GM19328 (cell line): ENCODE measurements around the gene TGFBR3.

Experiments
- ATAC-seq: cut with Tn5 transposase; IDR thresholded peaks from one replicate; pipeline ENCODE4 v1.9.1; 2021; ENCODE audit warnings: mild to moderate bottlenecking, moderate library complexity; ENCODE audit not compliant: unreplicated experiment

Gene TGFBR3

GRCh38 chr1:91764471-91765115, 121.4 kb downstream of the TGFBR3 start:
- ATAC-seq, result no peak

- no peak for ATAC-seq
These were observed 122.7 kb downstream of the TGFBR3 start for GRCh38 chr1:91763252-91763651.

GRCh38 chr1:91761295-91761721, 124.6 kb downstream of the TGFBR3 start:
- ATAC-seq, result no peak

- ATAC-seq, result no peak
These were observed 125.4 kb downstream of the TGFBR3 start for GRCh38 chr1:91760512-91760911.

- no peak for ATAC-seq
These were observed 126.9 kb downstream of the TGFBR3 start for GRCh38 chr1:91759076-91759475.

GRCh38 chr1:91757763-91758460, 128.0 kb downstream of the TGFBR3 start:
- ATAC-seq, result no peak

- ATAC-seq, result no peak
These were observed 130.2 kb downstream of the TGFBR3 start for GRCh38 chr1:91755702-91756287.

- ATAC-seq, result no peak
These were observed 131.0 kb downstream of the TGFBR3 start for GRCh38 chr1:91754816-91755580.

GRCh38 chr1:91754348-91754747, 131.6 kb downstream of the TGFBR3 start:
- peak; percentile 41 for ATAC-seq

GRCh38 chr1:91753878-91754277, 132.1 kb downstream of the TGFBR3 start:
- no peak for ATAC-seq

GRCh38 chr1:91752324-91752723, 133.6 kb downstream of the TGFBR3 start:
- peak; percentile 51 for ATAC-seq

GRCh38 chr1:91751275-91751674, 134.7 kb downstream of the TGFBR3 start:
- no peak for ATAC-seq

- no peak for ATAC-seq
These were observed 135.5 kb downstream of the TGFBR3 start for GRCh38 chr1:91750398-91750996.

- ATAC-seq, result no peak
These were observed 136.1 kb downstream of the TGFBR3 start for GRCh38 chr1:91749788-91750231.

GRCh38 chr1:91747666-91748065, 138.3 kb downstream of the TGFBR3 start:
- no peak for ATAC-seq

- ATAC-seq, result no peak
These were observed 139.1 kb downstream of the TGFBR3 start for GRCh38 chr1:91746728-91747338.

- ATAC-seq, result no peak
These were observed 140.1 kb downstream of the TGFBR3 start for GRCh38 chr1:91745640-91746373.

- no peak for ATAC-seq
These were observed 140.9 kb downstream of the TGFBR3 start for GRCh38 chr1:91744953-91745639.

GRCh38 chr1:91742848-91743292, 143.1 kb downstream of the TGFBR3 start:
- no peak for ATAC-seq
